ENCODE results near the gene GGT5. TPM values are rescaled to one million over a fixed set of nuclear protein-coding genes. Genes with fewer than 3 reads are reported as not detected.

Gene GGT5
- total and polyA plus RNA-seq, 2 of the 13 experiments (the other 11 are each of a cell fraction or from before 2014, with no cell fraction given), result 0.69 to 3.1 TPM

DNA sequence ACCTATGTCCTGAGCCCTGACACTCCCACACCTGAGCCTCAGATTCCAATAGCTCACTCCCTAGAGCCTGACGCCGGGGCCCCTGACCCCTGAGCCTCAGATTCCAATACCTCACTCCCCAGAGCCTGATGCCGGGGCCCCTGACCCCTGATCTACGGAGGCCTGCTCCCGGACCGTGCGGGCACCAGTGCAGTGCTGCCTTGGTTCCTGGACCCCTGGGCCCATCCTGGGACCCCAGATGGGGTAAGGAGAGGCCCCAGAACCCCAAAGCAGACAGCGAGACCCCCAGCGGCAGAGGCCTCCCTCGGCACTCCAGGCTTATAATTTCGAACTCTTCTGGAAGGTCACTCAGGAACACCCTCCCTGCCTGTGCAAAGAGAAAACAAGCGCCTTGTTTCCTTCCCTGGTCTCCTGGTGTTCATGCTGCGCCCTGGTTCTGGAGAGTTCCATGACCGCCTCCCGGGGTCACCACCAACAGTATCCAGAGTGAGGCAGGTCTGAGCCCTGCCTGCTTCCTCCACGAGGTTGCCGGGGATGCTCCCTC lies 56.1 kb downstream of the GGT5 start (continued):
- TF ChIP-seq ZNF362 (CRISPR knock-in tag; IDR thresholded peaks at IDR 0.05; ENCODE audit: borderline replicate concordance) (no peak), ZNF7 (CRISPR knock-in tag; IDR thresholded peaks at IDR 0.05) (no peak), SMAD1 (CRISPR knock-in tag; IDR thresholded peaks at IDR 0.05; ENCODE audit: borderline replicate concordance, low read depth) (no peak), REL (CRISPR knock-in tag; conservative IDR thresholded peaks at IDR 0.05) (no peak), REXO4 (CRISPR knock-in tag; IDR thresholded peaks at IDR 0.05; ENCODE audit: borderline replicate concordance) (no peak), ZFP36L2 (CRISPR knock-in tag; IDR thresholded peaks at IDR 0.05) (no peak), SALL1 (CRISPR knock-in tag; IDR thresholded peaks at IDR 0.05) (no peak), ZNF138 (CRISPR knock-in tag; IDR thresholded peaks at IDR 0.05; ENCODE audit: low read depth) (no peak), HOXA3 (CRISPR knock-in tag; IDR thresholded peaks at IDR 0.05) (no peak)

DNA sequence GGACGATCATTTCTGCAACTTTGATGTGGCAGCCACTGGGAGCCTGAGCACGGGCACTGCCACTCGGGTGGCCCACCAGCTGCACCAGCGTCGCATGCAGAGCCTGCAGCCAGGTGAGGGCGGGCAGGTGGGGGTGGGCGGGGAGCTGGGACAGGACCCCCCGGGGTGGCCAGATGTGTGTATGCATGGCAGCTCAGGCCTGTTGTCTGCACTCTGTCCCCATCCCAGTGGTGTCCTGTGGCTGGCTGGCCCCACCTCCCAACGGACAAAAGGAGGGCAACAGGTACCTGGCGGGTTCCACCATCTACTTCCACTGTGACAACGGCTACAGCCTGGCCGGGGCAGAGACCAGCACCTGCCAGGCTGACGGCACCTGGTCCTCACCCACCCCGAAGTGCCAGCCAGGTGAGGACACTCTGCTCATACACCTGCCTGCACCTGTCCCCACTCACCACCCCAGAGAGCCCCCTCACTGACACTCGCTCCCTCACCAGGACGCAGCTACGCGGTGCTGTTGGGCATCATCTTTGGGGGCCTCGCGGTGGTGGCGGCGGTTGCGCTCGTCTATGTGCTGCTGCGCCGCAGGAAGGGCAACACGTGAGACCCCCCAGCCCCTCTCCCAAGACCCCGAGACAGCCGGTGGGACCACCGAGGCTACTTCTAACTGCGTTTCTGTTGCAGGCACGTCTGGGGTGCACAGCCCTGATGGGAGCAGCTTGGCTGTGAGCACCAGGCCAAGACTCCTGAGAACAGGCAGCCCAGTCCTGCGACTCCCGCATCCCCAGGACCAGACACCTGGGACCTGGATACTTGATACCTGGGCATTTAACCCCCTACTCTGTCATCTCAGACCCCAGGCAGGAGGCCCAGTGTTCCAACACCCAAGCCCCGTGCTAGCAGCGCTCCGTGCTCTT lies 56.9 kb downstream of the GGT5 start:
- no peaks in the 10 kb centered on the region for H3K79me2 ChIP-seq (ENCODE audit: insufficient read depth, low read length)
- DNase-seq (ENCODE audit: low spot score), result no peak
- H3K9ac ChIP-seq (ENCODE audit: insufficient read depth, low read depth, low read length), result no peak overlapping the region
- intact Hi-C loops (cut with micrococcal nuclease; ENCODE audit: unreplicated experiment) (no loop called here), in situ Hi-C loops (cut with HindIII; ENCODE audit: extremely low pct_ligation_motif_present, low pct_unique_long_range_greater_than_20kb) (loop anchor here (5.0 kb wide), 1 partner anchor 59 kb away; the partner anchor contains the start of gene GGT5)
- POLR2A ChIA-PET, result no interaction called here
- no peak for FAIRE-seq
- H3K9me3 ChIP-seq (ENCODE audit: low read length), result no peaks in the 10 kb centered on the region
- ATAC-seq, result no peak
- 93% methylated on average over 11 of the region's 37 CpGs for WGBS (ENCODE audit: low lambda C conversion rate)
- no peaks in the 10 kb centered on the region for H3K36me3 ChIP-seq (replicated peaks in 1 of 2; ENCODE audit: control insufficient read depth in 1 of 2, insufficient read depth in 2 of 2, low read length in 2 of 2)
- H3K4me2 ChIP-seq (ENCODE audit: low read depth, low read length), result no peak overlapping the region
- no peak overlapping the region for H3K4me3 ChIP-seq (replicated peaks in 1 of 3; ENCODE audit: insufficient read depth in 1 of 3, low read depth in 2 of 3, low read length in 3 of 3)
- H2AFZ ChIP-seq (ENCODE audit: low read length), result no peak overlapping the region
- no TSS peak for BruUV-seq (replicated peaks)
- H3K27ac ChIP-seq (ENCODE audit: extremely low read length, insufficient read depth, low read length), result no peak overlapping the region
- CTCF ChIA-PET (ENCODE audit: low intra/inter-chr PET ratio, low total read pairs), result no interaction called here
- H3K4me1 ChIP-seq (ENCODE audit: insufficient read depth, low read length), result peaks cover 26% of the 10 kb centered on the region
- H4K20me1 ChIP-seq (ENCODE audit: insufficient read depth, low read length), result no peaks in the 10 kb centered on the region
- H3K27me3 ChIP-seq (ENCODE audit: control insufficient read depth in 1 of 2, insufficient read depth in 2 of 2, low read length in 2 of 2), result no peaks in the 10 kb centered on the region
- no peak for TF ChIP-seq GTF2F1 (IDR thresholded peaks at IDR 0.05; ENCODE audit: low read length)

Data from HepG2 (cell line).